HG03108 (cell line): ENCODE data around the gene TAS1R1.

ENCODE experiments used
- ATAC-seq: cut with Tn5 transposase; IDR thresholded peaks from one replicate; pipeline ENCODE4 v1.9.1; 2021; ENCODE audit warnings: moderate library complexity; ENCODE audit not compliant: unreplicated experiment

TAS1R1 gene

DNA sequence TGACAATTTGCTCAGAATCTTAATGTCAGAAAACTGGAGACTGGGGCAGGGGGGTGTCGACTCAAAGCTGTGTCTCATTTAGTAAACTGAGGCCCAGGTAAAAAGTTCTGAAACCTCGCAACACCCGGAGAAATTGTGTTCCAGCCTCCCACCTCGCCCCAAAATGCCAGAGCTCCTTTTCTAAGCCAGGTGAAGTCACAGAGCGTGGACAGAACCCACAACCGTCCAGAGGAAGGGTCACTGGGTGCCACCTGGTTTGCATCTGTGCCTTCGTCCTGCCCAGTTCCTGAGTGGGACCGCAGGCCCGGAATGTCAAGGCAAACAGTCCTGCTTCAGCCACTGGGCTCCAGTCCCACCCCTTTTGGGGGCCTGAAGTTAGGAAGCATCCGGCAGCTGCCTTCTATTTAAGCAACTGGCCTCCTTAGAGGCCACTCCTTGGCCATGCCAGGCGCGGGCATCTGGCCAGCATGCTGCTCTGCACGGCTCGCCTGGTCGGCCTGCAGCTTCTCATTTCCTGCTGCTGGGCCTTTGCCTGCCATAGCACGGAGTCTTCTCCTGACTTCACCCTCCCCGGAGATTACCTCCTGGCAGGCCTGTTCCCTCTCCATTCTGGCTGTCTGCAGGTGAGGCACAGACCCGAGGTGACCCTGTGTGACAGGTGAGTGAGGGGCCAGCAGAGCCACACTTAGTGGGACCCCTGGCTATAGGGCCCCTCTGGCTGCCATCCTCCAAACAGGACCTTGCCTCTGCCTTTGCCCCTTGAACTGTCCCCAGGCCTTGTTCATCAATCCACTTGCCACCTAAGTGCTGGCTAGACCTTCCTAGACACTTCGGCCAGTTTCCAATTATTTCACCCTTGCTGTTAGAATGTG, at the start of gene TAS1R1:
TSS of gene TAS1R1 (plus strand) at position 401 of the 872 bp plus-strand sequence. CDS start at position 468, 67 bp downstream.
- no peak for ATAC-seq

DNA sequence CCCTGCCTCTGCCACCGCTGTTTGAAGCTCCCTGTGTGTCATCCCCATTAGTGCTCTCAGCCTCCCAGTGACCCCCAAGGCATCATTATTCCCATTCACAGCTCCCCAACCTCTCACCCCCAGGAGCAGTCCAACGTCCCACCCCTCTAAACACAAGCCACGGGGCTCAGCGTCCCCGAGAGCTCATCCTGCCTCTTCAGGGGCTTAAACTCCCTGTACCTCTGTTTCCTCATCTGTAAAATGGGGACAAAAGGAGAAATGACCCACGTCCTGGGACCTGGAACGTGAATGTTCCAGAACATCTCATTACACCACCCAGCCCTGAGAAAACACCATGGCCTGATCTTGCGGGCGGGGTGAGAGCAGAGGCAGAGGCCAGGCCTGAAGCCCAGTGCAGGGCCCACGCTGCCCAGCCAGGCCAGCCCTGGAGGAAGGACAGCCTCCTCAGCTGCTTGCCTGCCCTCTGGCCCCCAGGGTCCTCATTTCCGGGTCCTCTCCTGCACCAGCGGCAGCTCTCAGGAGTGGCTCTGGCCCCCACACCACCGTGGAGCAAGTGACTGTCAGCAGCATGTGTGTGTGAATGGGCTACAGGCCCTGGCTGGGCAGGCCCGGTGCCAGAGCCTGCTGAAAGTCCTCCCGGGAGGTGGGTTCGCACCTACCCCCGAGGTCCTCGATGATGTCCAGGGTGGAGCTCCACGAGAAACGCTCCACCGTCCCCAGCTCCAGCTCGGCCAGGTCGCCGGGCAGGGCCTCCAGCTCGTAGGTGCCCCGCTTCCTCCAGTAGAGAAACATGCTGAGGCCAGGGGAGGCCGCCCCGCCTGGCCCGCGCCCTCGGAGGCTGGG, 49.5 kb upstream of the TAS1R1 start:
- no peak for ATAC-seq

DNA sequence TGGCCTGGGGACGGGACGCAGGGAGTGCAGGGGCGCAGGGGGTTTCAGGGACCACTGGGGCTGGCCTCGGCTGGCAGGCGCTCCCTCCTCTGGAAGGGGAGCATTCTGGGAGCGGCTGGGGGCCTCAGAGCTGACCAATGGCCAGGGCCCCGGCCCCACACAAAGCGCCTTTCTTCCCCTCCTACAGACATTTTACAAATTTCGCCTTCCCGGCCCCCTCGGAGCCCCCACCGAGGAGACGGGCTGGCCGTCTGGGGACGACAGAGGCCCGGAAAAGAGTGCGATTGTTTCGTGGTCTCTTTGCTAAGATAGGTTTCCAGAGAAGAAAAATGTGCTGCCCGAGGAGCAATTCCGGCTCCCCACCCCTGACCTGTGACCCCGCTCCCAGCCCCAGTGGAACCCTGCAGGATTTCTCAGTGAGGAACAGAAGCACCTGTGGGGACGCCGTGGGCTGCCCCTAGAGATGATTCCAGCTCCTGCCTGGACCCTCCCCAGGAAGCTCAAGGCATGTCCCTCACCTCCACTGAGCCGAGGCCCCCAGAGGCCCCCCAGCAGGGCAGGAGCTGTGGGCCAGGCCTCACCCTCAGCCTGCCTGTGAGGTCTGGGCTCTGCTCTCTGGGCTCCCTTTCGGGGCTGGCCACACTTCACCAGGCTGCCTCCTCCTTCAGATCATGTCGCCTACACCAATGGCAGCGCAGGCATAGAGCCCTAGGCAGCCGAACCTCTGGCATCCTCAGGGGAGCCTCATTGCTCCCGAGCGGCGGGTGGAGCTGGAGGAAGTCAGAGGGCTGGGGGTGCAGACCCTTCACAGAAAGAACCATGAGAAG, 48.7 kb upstream of the TAS1R1 start:
- ATAC-seq, result no peak

DNA sequence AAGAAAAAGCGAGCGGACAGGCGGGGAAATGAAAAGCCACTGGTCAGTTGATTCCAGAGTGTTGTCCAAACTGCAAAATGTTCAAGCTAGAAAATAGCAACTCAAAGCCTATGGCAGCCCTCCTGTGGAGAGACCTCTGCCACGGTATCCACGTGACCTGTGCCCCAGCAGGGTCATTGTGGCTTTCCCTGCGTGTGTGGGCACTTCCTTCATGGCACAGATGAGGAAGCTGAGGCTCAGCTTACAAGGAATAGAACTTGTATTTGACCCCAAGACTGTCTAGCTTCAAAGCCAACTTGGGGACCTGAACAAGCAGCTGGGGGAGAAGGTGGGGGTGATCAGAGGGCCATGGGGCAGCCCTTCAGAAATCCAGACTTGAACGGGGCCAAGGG, 48.1 kb upstream of the TAS1R1 start:
- ATAC-seq, result no peak

DNA sequence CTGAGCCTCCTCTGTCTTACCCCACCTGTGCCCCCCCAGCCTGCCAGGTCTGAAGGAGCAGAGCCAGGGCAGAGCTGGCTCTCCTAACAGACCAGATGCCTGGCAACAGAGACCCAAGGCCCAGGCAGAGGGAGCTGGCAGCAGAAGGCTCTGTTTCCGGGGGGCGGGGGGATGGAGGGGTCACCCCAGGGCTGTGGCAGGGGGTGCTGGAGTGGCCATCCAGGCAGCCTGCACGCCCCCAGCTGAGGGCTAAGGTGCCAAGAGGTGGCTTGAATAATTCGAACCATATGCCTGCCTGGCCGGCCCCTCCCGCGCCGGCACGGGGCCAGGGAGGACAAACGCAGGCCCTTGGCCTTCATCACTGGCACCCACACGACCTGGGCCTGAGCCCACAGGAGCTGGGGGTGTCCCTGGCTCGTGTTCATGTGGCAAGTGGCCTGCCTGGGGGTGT, 47.6 kb upstream of the TAS1R1 start:
- no peak for ATAC-seq

DNA sequence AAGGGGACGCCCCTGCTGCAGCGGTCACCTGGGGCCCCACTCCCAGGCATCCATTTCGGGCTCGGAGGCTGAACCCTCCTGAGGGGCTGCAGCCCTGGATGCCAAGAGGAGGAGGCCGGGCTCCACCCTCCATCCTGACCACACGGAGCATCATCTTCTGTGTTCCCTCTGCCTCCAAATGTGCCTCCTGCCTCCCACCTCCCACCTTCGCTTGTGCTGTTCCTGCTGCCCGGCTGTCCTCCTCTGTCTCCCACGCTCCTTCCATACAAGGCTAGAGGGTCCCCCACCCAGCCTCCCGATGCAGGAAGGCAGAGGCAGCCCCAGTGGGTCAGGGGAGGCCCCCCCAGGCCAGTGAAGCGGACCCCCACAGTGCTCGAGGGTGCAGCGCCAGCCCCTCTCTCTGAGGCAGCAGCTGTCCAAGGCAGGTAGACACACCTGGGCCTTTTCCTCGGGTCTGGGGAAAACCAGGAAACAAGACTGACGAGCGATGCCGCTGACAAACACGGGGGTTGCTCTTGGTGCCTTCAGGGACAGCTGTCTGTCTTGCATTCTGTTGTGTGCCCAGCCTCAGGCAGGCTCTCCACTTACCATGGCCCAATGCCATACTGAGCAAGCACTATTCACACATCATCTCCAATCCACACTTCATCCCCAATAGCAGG, 46.8 kb upstream of the TAS1R1 start:
- no peak for ATAC-seq

DNA sequence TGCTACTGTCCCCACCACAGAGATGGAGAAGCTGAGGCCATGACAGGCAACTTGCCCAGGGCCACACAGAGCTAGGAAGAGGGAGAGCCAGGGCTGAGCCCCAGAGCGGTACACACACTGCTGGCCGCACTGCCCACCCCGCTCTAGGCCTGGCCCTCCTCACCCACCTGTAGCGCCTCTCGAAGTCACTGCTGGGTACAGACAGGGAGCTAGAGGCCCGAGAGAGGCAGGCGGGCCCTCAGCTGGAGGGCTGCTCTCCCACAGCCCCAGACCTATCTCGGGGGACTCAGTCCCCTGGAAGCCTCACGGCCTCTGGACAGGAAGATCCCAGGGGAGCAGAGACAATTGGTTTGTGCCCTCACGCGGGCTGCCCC, 46.3 kb upstream of the TAS1R1 start:
- ATAC-seq, result no peak

DNA sequence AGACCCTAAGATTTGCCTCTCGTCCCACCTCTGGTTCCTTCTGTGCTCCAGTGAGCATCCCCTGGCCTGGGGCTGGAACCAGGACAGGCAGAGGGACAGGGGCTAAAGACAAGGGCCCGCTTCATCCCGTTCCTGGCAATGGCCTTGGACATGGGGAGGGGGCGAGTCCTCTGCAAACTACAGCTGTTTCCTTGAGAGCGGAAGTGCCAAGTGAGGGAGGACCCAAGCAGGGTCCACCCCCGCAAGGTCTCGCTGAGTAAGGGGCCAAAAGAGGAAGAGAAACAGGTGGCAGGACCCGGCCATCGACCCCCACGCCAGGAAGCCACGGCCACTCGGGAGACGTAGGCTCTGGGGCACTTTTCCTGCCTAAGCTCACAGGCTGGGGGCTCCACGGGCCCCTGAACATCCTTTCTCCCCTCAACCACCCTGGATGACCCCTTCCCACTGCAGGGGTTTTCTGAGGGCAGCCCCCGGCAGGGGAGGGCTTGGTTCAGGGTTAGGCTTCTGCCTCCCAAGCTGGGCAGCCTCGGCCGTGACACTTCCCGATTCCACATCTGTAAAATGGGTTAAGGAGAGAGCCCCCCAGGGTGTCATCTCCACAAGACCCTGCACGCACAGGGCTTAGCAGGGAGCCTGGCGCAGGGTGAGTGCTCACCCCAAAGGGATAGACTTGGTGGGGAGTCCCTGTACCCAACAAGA, 45.7 kb upstream of the TAS1R1 start:
- no peak for ATAC-seq

DNA sequence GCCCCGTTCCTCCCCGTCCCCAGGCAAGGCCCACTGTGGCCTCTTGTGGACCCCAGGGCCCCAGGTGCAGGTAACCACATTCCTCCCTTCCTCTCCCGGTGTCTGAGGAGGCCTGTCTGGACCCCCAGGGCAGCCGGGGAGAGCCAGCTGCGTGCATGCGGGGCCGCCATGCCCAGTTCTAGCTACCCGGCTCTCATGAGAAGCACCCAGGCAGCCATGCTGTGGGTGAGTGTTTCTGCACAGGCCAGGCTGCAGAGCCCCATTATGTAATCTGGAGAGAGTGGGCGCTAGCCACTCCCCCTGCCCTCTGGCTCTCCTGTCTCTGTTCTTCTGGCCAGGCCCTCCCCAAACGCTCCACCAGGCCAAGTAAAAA, 45.2 kb upstream of the TAS1R1 start:
- no peak for ATAC-seq

DNA sequence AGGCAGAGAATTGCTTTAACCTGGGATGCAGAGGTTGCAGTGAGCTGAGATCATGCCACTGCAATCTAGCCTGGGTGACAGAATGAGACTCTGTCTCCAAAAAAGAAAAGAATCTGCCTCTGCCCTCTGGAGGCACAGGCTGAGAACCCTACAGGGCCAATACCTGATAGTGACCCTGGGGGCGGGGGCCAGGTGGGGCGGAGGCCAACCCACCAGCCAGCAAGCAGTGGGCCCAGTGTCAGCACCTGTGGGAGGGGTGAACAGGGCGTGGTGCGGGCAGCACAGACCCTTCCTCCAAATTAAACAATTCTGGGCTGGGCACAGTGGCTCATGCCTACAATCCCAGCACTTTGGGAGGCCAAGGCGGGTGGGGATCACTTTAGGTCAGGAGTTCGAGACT, 44.6 kb upstream of the TAS1R1 start:
- no peak for ATAC-seq

DNA sequence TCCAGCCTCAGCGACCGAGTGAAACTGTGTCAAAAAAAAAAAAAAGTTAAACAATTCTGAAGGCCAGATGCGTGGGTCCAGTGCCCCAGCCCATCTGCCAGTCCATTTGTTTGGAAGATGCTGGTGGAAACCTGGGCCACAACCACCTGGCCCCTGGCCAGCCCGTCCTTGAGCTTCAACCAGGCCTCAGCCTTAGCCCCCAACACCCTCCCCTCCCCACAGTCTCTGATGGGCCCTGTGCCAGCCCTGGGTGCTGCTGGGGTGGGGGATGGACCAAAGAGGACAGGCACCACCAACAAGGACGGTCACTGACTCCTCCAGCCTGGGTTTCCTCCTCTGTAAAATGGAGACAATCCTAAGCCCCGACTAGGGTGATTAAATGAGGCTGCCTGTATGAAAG, 44.1 kb upstream of the TAS1R1 start:
- no peak for ATAC-seq

DNA sequence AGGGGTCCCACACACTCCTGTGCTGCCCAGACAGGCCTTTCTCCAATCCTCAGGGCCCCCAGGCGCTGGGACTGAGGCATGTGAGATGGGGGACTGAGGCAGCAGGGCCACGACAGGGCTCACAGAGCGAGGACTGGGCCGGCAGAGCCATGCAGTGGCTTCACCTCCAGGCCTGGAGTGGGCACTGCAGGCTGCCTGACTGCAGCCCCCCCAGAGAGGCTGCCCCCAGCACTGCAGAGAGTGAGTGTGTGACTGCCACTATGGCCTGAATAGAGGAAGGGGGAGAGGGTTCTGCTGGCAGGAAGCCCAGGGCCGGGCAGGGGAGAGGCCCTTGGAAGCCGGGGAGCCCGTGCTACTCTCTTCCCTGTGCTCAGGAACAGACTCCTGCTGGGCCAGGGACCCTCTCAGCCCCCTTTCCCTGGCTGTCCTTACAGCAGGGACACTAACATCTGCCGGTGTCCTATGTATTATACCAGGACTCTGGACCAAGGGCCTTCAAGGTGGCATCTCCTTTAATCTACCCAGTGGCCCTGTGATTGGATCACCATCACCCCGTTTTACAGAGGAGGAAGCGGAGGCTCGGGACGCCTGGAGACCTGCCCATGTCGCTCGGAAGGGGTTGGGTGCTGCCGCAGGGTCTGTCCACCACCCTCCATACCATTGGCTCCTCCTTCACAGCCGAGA, 43.4 kb upstream of the TAS1R1 start:
- ATAC-seq, result no peak

DNA sequence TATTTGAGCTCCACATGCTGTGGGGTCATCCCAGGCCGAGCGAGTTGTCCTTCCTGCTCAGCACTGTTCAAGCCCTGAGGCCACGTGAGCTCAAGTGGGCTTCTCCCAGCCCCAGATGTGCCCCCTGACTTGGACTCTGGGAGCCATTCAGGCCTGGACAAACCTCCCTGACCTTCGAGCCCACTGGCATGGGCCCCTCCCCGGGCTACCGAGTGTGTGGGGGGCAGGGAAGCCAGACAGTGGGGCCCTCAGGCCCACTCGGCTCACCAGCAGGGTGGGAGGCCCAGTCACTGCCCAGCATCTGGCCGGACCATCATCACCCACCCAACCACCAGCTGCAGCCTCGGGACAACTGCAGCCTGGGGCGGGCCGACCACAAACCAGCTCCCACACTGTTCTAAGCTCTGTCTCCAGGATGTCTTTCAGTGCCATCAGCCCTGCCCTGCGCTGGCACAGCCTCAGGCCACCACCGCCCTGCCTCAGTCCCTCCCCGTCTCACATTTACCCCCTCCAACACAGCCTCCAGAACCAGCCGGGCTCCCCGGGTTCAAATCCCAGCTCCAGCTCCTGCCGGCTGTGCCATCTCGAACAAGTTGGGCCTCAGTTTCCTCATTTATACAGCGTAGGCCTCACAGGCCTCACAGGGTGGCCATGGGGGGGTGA, 42.7 kb upstream of the TAS1R1 start:
- no peak for ATAC-seq

DNA sequence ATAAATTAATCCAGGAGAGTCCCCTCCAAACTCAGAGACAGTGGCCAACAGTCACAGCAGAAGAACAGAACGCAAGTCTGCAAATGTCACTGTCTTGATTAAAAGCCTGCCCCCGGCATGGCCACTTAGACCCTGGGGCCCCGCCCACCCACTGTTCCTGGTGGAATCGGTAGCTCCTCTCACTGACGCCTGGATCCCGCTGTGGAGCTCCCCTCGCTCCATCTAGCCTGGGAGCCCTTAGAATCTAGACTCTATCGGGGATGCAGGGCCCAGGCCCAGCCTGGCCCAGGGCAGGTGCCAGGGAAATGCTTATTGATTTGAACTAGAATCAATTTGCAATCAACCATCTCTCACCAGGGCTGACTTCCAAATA, 42.2 kb upstream of the TAS1R1 start:
- no peak for ATAC-seq

DNA sequence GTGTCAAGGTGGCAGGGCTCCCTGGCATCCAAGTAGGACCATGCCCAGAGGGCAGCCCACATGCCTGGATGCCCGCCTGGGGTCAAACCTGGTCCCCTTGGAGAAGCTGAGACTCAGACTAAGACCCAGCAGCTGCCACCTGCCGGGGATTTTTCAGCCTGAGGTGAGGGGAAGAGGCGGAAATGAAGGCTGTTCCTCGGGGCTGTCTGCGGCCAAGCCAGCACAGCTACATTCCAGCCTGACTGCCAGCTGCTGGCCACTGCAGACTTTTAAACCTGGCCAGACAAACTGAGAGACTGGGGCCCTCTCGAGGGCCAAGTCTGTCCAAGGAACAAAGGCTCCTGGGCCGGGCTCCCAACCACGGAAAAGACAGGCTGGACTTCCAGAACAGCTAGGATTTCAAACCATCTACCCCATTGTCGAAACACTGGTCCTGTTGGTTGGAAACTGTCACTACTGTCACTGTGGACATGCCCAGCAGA, 41.7 kb upstream of the TAS1R1 start:
- ATAC-seq, result no peak

DNA sequence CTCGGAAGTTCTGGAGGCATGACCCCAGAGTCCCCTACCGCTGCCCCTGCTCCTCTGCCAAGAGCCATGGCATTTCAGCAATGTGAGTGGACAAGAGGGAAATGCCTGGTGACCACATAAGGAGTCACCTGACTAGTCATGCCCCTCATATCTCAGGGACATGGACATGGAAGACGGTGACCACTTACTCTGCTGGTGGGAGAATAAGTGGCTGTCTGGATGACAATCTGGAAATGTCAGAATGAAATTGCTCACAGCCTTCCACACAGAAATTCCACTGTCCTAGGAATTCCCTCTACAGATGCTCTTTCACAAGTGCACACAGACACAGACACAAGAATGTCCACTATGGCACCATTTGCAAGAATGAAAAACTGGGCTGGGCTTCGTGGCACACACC, 39.3 kb upstream of the TAS1R1 start:
- no peak for ATAC-seq

DNA sequence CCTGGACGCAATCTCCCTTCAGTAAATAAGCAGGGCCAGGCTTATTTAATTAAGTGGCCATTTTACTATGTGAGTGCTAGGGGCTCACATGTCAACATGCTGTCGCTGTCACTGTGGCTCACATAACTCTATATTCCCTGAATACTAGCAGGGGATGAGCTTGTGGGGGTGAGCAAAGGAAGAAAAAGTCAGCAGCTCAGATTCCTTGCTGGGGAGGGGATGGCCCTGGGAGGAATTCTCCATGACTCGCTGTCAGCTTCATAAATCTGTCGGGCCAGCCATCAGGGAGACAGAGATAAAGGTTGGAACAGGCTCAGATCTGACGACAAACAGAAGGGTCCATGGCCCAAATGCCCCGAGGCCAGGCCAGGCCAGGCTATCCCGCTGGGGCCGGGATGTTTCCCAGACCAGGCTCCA, 37.7 kb upstream of the TAS1R1 start:
- no peak for ATAC-seq

DNA sequence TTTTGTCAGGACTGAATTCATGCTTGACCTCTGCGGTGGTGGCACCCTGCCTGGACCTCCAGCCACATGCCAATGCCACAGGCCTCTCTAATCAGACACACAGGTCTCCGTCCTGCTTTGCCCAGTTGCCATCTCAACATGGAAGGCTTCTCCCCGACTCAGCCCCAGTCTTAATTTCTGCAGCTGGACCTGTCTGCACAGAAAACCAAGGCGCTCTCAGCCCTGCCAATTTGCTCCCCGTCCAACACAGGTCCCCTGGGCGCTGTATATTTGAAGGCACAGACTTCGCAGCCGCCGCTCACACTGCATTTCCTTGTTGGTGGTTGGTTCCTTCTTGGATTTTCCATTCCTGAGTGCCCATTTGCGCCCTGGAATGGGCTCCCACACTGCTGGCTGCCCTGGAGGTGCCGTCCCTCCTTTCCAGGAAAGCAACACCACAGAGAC, 35.6 kb upstream of the TAS1R1 start:
- no peak for ATAC-seq
